Gastrocnemius medialis (tissue), 4 donors: ENCODE measurements around the gene PLXNA2.

ENCODE experiments used
- POLR2A ChIP-seq, 2 donors: fragments of 450-650 bp; IDR thresholded peaks; one replicate each; pipeline ENCODE4 v1.6.1; 2017; ENCODE audit warnings: antibody characterized with exemption in 2 of 2, mild to moderate bottlenecking in 2 of 2, moderate library complexity in 2 of 2
- TF ChIP-seq, protein P1 (sequence below), 5 experiments: fragments of 450-650 bp in 3 of 5; fragments of 200-600 bp in 2 of 5; sonication (generic) in 2 of 5; IDR thresholded peaks in 4 of 5; conservative IDR thresholded peaks in 1 of 5; 1 replicate in 4 of 5; 2 replicates in 1 of 5; pipeline ENCODE4 v1.5.1; 2016 to 2019; ENCODE audit warnings: antibody characterized with exemption in 5 of 5, mild to moderate bottlenecking in 3 of 5, moderate library complexity in 3 of 5

- no peak for TF ChIP-seq POLR2A (IDR thresholded peaks at IDR 0.05)
- TF ChIP-seq, protein P1, sequence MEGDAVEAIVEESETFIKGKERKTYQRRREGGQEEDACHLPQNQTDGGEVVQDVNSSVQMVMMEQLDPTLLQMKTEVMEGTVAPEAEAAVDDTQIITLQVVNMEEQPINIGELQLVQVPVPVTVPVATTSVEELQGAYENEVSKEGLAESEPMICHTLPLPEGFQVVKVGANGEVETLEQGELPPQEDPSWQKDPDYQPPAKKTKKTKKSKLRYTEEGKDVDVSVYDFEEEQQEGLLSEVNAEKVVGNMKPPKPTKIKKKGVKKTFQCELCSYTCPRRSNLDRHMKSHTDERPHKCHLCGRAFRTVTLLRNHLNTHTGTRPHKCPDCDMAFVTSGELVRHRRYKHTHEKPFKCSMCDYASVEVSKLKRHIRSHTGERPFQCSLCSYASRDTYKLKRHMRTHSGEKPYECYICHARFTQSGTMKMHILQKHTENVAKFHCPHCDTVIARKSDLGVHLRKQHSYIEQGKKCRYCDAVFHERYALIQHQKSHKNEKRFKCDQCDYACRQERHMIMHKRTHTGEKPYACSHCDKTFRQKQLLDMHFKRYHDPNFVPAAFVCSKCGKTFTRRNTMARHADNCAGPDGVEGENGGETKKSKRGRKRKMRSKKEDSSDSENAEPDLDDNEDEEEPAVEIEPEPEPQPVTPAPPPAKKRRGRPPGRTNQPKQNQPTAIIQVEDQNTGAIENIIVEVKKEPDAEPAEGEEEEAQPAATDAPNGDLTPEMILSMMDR (IDR thresholded peaks at IDR 0.05 in 4 of 5, conservative IDR thresholded peaks at IDR 0.05 in 1 of 5) = no peak
These were observed 95.0 kb downstream of the PLXNA2 start for GRCh38 chr1:208149213-208149612.
